Measurements from ENCODE around the gene PDK2.

PDK2 gene

DNA sequence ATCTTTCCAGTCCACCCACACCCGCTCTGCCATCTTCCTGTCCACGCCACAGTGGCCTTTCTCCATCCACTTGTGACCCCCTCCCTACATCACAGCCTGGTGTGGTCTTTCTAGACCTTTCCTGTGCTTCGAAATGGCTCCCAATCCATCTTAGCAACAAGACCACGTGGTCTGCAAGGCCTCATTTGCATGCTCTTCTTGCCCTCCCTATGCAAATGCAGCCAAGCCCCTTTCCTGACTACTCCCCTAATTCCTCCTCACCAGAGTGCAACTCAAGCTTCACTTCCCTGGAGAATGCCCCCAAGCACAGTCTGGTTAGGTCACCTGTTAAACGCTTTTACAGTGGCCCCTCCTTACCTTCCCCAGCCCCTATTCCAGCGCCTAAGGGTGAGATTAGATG, 49.2 kb downstream of the PDK2 start:
- TF ChIP-seq SNAI2 (CRISPR knock-in tag; IDR thresholded peaks at IDR 0.05) = no peak
- TF ChIP-seq, protein P1, sequence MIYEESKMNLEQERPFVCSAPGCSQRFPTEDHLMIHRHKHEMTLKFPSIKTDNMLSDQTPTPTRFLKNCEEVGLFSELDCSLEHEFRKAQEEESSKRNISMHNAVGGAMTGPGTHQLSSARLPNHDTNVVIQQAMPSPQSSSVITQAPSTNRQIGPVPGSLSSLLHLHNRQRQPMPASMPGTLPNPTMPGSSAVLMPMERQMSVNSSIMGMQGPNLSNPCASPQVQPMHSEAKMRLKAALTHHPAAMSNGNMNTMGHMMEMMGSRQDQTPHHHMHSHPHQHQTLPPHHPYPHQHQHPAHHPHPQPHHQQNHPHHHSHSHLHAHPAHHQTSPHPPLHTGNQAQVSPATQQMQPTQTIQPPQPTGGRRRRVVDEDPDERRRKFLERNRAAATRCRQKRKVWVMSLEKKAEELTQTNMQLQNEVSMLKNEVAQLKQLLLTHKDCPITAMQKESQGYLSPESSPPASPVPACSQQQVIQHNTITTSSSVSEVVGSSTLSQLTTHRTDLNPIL (CRISPR knock-in tag; IDR thresholded peaks at IDR 0.05; ENCODE audit: low read depth) = no peak
- TF ChIP-seq ESRRG (CRISPR knock-in tag; IDR thresholded peaks at IDR 0.05) = no peak
- TF ChIP-seq TOX (CRISPR knock-in tag; IDR thresholded peaks at IDR 0.05; ENCODE audit: borderline replicate concordance) = no peak
- TF ChIP-seq CSDC2 (CRISPR knock-in tag; IDR thresholded peaks at IDR 0.05) = no peak
- TF ChIP-seq GLIS3 (CRISPR knock-in tag; IDR thresholded peaks at IDR 0.05) = no peak
- TF ChIP-seq ZFP3 (CRISPR knock-in tag; IDR thresholded peaks at IDR 0.05) = no peak
- TF ChIP-seq ZNF565 (CRISPR knock-in tag; conservative IDR thresholded peaks at IDR 0.05; ENCODE audit: low read depth) = no peak
- no peak for TF ChIP-seq RARB (CRISPR knock-in tag; IDR thresholded peaks at IDR 0.05)
- TF ChIP-seq POU6F1 (CRISPR knock-in tag; IDR thresholded peaks at IDR 0.05; ENCODE audit: borderline replicate concordance, low read depth) = no peak
- TF ChIP-seq PPARA (CRISPR knock-in tag; IDR thresholded peaks at IDR 0.05; ENCODE audit: borderline replicate concordance) = no peak
- TF ChIP-seq, protein P2, sequence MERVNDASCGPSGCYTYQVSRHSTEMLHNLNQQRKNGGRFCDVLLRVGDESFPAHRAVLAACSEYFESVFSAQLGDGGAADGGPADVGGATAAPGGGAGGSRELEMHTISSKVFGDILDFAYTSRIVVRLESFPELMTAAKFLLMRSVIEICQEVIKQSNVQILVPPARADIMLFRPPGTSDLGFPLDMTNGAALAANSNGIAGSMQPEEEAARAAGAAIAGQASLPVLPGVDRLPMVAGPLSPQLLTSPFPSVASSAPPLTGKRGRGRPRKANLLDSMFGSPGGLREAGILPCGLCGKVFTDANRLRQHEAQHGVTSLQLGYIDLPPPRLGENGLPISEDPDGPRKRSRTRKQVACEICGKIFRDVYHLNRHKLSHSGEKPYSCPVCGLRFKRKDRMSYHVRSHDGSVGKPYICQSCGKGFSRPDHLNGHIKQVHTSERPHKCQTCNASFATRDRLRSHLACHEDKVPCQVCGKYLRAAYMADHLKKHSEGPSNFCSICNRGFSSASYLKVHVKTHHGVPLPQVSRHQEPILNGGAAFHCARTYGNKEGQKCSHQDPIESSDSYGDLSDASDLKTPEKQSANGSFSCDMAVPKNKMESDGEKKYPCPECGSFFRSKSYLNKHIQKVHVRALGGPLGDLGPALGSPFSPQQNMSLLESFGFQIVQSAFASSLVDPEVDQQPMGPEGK (CRISPR knock-in tag; IDR thresholded peaks at IDR 0.05; ENCODE audit: borderline replicate concordance) = no peak
- no peak for TF ChIP-seq ARNTL (CRISPR knock-in tag; IDR thresholded peaks at IDR 0.05; ENCODE audit: borderline replicate concordance, low read depth)
- TF ChIP-seq ZC3H10 (CRISPR knock-in tag; IDR thresholded peaks at IDR 0.05) = no peak
- no peak for TF ChIP-seq ZNF8 (CRISPR knock-in tag; IDR thresholded peaks at IDR 0.05)
- no peak for ATAC-seq

GRCh38 chr17:50144845-50145531, 49.8 kb downstream of the PDK2 start:
- TF ChIP-seq BACH2 (CRISPR knock-in tag; IDR thresholded peaks at IDR 0.05; ENCODE audit: borderline replicate concordance) (no peak), GLIS3 (CRISPR knock-in tag; IDR thresholded peaks at IDR 0.05) (no peak), OSR1 (CRISPR knock-in tag; IDR thresholded peaks at IDR 0.05) (no peak), PPARA (CRISPR knock-in tag; IDR thresholded peaks at IDR 0.05; ENCODE audit: borderline replicate concordance) (no peak), RARB (CRISPR knock-in tag; IDR thresholded peaks at IDR 0.05) (no peak), ZNF565 (CRISPR knock-in tag; conservative IDR thresholded peaks at IDR 0.05; ENCODE audit: low read depth) (no peak), ZFP3 (CRISPR knock-in tag; IDR thresholded peaks at IDR 0.05) (no peak), SNAI2 (CRISPR knock-in tag; IDR thresholded peaks at IDR 0.05) (no peak), ESRRG (CRISPR knock-in tag; IDR thresholded peaks at IDR 0.05) (no peak), POU6F1 (CRISPR knock-in tag; IDR thresholded peaks at IDR 0.05; ENCODE audit: borderline replicate concordance, low read depth) (no peak), CSDC2 (CRISPR knock-in tag; IDR thresholded peaks at IDR 0.05) (no peak)
- TF ChIP-seq, protein P3, sequence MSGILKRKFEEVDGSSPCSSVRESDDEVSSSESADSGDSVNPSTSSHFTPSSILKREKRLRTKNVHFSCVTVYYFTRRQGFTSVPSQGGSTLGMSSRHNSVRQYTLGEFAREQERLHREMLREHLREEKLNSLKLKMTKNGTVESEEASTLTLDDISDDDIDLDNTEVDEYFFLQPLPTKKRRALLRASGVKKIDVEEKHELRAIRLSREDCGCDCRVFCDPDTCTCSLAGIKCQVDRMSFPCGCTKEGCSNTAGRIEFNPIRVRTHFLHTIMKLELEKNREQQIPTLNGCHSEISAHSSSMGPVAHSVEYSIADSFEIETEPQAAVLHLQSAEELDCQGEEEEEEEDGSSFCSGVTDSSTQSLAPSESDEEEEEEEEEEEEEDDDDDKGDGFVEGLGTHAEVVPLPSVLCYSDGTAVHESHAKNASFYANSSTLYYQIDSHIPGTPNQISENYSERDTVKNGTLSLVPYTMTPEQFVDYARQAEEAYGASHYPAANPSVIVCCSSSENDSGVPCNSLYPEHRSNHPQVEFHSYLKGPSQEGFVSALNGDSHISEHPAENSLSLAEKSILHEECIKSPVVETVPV (CRISPR knock-in tag; IDR thresholded peaks at IDR 0.05) = no peak
- TF ChIP-seq, protein P4, sequence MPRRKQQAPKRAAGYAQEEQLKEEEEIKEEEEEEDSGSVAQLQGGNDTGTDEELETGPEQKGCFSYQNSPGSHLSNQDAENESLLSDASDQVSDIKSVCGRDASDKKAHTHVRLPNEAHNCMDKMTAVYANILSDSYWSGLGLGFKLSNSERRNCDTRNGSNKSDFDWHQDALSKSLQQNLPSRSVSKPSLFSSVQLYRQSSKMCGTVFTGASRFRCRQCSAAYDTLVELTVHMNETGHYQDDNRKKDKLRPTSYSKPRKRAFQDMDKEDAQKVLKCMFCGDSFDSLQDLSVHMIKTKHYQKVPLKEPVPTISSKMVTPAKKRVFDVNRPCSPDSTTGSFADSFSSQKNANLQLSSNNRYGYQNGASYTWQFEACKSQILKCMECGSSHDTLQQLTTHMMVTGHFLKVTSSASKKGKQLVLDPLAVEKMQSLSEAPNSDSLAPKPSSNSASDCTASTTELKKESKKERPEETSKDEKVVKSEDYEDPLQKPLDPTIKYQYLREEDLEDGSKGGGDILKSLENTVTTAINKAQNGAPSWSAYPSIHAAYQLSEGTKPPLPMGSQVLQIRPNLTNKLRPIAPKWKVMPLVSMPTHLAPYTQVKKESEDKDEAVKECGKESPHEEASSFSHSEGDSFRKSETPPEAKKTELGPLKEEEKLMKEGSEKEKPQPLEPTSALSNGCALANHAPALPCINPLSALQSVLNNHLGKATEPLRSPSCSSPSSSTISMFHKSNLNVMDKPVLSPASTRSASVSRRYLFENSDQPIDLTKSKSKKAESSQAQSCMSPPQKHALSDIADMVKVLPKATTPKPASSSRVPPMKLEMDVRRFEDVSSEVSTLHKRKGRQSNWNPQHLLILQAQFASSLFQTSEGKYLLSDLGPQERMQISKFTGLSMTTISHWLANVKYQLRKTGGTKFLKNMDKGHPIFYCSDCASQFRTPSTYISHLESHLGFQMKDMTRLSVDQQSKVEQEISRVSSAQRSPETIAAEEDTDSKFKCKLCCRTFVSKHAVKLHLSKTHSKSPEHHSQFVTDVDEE (CRISPR knock-in tag; IDR thresholded peaks at IDR 0.05) = no peak
- ATAC-seq = no peak

All from SK-N-SH treated with all-trans-retinoic acid at 6 μM for 48 hours (cell line).